Sciatic nerve (tissue), 2 donors: Measurements from ENCODE around the gene OPCML. TPM values are rescaled to one million over a fixed set of nuclear protein-coding genes. Genes with fewer than 3 reads are reported as not detected.

ENCODE experiments used
- ATAC-seq: fragments of 200-7000 bp; cut with Tn5 transposase; one replicate; pipeline ENCODE4 v1.9.1; 2020; ENCODE audit warnings: mild to moderate bottlenecking, moderate library complexity
- DNase-seq: peaks from one replicate; pipeline ENCODE4 v3.0.0-alpha.2; 2020; ENCODE audit warnings: low spot score
- intact Hi-C: fragments of 100-400 bp; cut with DNase I; formaldehyde crosslinking; loops from one replicate; pipeline ENCODE4 v1.14.2; 2022
- total RNA-seq: library from RNA; stranded (reverse); fragmentation: NEBNext Ultra II Directional; extraction: Animal tissue kit (Norgen Biotek cat#: 25700); gene quantifications from one replicate; pipeline ENCODE4 v1.2.1, GENCODE V29; 2021
- donor health status: DM: no; HTN: no; CAD: no.
- donor health status: DM: no; HTN: no; CAD: no.

Gene OPCML
- total RNA-seq, 1 donor from 2014 or later: 4.5 TPM

- intact Hi-C loops: no loop called here
- DNase-seq: no peak
- ATAC-seq: no peak
These were observed 360.0 kb downstream of the OPCML start for GRCh38 chr11:133172349-133172748.

- intact Hi-C loops: no loop called here
- no peak for DNase-seq
- no peak for ATAC-seq
These were observed 360.9 kb downstream of the OPCML start for GRCh38 chr11:133171374-133171773.

GRCh38 chr11:133168016-133168415, 364.3 kb downstream of the OPCML start:
- no peak for DNase-seq
- no peak for ATAC-seq
- intact Hi-C loops: no loop called here

GRCh38 chr11:133166662-133167061, 365.6 kb downstream of the OPCML start:
- intact Hi-C loops: no loop called here
- DNase-seq (no peak), ATAC-seq (no peak)

GRCh38 chr11:133164986-133165385, 367.3 kb downstream of the OPCML start:
- DNase-seq (no peak), ATAC-seq (no peak)
- intact Hi-C loops: no loop called here

GRCh38 chr11:133163463-133164419, 368.6 kb downstream of the OPCML start:
- DNase-seq (no peak), ATAC-seq (peak; percentile 68)
- intact Hi-C loops: no loop called here

- intact Hi-C loops: no loop called here
These were observed 370.1 kb downstream of the OPCML start for GRCh38 chr11:133162227-133162626.

GRCh38 chr11:133160754-133161153, 371.5 kb downstream of the OPCML start:
- intact Hi-C loops: no loop called here
- DNase-seq: no peak

More at GRCh38 chr11:133162227-133162626, 370.1 kb downstream of the OPCML start:
- DNase-seq (no peak), ATAC-seq (no peak)

GRCh38 chr11:133156986-133157745, 375.1 kb downstream of the OPCML start:
- no peak for DNase-seq
- ATAC-seq: no peak

More at GRCh38 chr11:133160754-133161153, 371.5 kb downstream of the OPCML start:
- no peak for ATAC-seq

GRCh38 chr11:133154781-133155180, 377.5 kb downstream of the OPCML start:
- DNase-seq (no peak), ATAC-seq (no peak)
- intact Hi-C loops: no loop called here

More at GRCh38 chr11:133156986-133157745, 375.1 kb downstream of the OPCML start:
- intact Hi-C loops: no loop called here

GRCh38 chr11:133154076-133154475, 378.2 kb downstream of the OPCML start:
- ATAC-seq (no peak), DNase-seq (no peak)
- intact Hi-C loops: no loop called here

- intact Hi-C loops: no loop called here
- no peak for DNase-seq
- ATAC-seq: no peak
These were observed 379.3 kb downstream of the OPCML start for GRCh38 chr11:133153031-133153430.

GRCh38 chr11:133149698-133150097, 382.6 kb downstream of the OPCML start:
- DNase-seq (no peak), ATAC-seq (no peak)
- intact Hi-C loops: no loop called here

- intact Hi-C loops: no loop called here
- DNase-seq: no peak
- no peak for ATAC-seq
These were observed 384.7 kb downstream of the OPCML start for GRCh38 chr11:133147625-133148024.

GRCh38 chr11:133146697-133147306, 385.5 kb downstream of the OPCML start:
- intact Hi-C loops: no loop called here
- no peak for DNase-seq
- ATAC-seq: no peak

- no peak for ATAC-seq
- no peak for DNase-seq
- intact Hi-C loops: no loop called here
These were observed 394.4 kb downstream of the OPCML start for GRCh38 chr11:133137939-133138338.

GRCh38 chr11:133137270-133137669, 395.0 kb downstream of the OPCML start:
- intact Hi-C loops: no loop called here
- ATAC-seq: no peak
- DNase-seq: no peak

GRCh38 chr11:133136376-133136775, 395.9 kb downstream of the OPCML start:
- DNase-seq (no peak), ATAC-seq (no peak)
- intact Hi-C loops: no loop called here

- intact Hi-C loops: no loop called here
- ATAC-seq: peak; percentile 66
- DNase-seq: peak; percentile 68
These were observed 397.8 kb downstream of the OPCML start for GRCh38 chr11:133134314-133135173.
